HG03025 (cell line): ENCODE measurements around the gene TMEM140.
"Not testable (repeated sequence)": the region's sequence is repeated elsewhere in the genome, so short reads cannot be mapped to it uniquely, and the experiment has no call there.

Source experiments
- ATAC-seq: cut with Tn5 transposase; IDR thresholded peaks from one replicate; pipeline ENCODE4 v1.9.1; 2021; ENCODE audit warnings: mild to moderate bottlenecking, moderate library complexity; ENCODE audit not compliant: unreplicated experiment, low FRiP score

TMEM140 gene

GRCh38 chr7:135147899-135148721, at the start of gene TMEM140:
TSS of gene TMEM140 (plus strand) at chr7:135148072. CDS start at chr7:135164442, 16,370 bp downstream.
- peak; percentile 82 for ATAC-seq

- ATAC-seq: no peak
These were observed 49.5 kb upstream of the TMEM140 start for GRCh38 chr7:135098391-135098790.

- no peak for ATAC-seq
These were observed 47.0 kb upstream of the TMEM140 start for GRCh38 chr7:135100856-135101255.

- ATAC-seq: no peak
These were observed 45.5 kb upstream of the TMEM140 start for GRCh38 chr7:135102372-135102771.

- ATAC-seq: no peak
These were observed 38.3 kb upstream of the TMEM140 start for GRCh38 chr7:135109562-135109961.

- no peak for ATAC-seq
These were observed 37.9 kb upstream of the TMEM140 start for GRCh38 chr7:135109976-135110375.

GRCh38 chr7:135111379-135111778, 36.5 kb upstream of the TMEM140 start:
- no peak for ATAC-seq

- ATAC-seq: no peak
These were observed 33.2 kb upstream of the TMEM140 start for GRCh38 chr7:135114622-135115021.

GRCh38 chr7:135117096-135117495, 30.8 kb upstream of the TMEM140 start:
- no peak for ATAC-seq

- no peak for ATAC-seq
These were observed 26.0 kb upstream of the TMEM140 start for GRCh38 chr7:135121868-135122267.

GRCh38 chr7:135124631-135125030, 23.2 kb upstream of the TMEM140 start:
- ATAC-seq: not testable (repeated sequence)

- ATAC-seq: no peak
These were observed 18.9 kb upstream of the TMEM140 start for GRCh38 chr7:135128931-135129330.

GRCh38 chr7:135129579-135129978, 18.3 kb upstream of the TMEM140 start:
- ATAC-seq: no peak

- ATAC-seq: no peak
These were observed 3.8 kb upstream of the TMEM140 start for GRCh38 chr7:135143885-135144668.

GRCh38 chr7:135147341-135147898, 452 bp upstream of the TMEM140 start:
- no peak for ATAC-seq

- no peak for ATAC-seq
These were observed 2.4 kb downstream of the TMEM140 start for GRCh38 chr7:135150072-135150782.

- ATAC-seq: no peak
These were observed 3.3 kb downstream of the TMEM140 start for GRCh38 chr7:135151132-135151531.

GRCh38 chr7:135151533-135151932, 3.7 kb downstream of the TMEM140 start:
- ATAC-seq: no peak

- no peak for ATAC-seq
These were observed 4.6 kb downstream of the TMEM140 start for GRCh38 chr7:135152442-135152841.

GRCh38 chr7:135154734-135155133, 6.9 kb downstream of the TMEM140 start:
- no peak for ATAC-seq

- ATAC-seq: no peak
These were observed 8.4 kb downstream of the TMEM140 start for GRCh38 chr7:135156290-135156689.
